NCI-H2029 treated with DMSO at 0.1 percent for 48 hours (cell line): ENCODE measurements around the gene ARFRP1.

Experiments used
- DNase-seq: peaks from one replicate; lab custom pipeline; 2025; lab: John Stamatoyannopoulos, UW

ARFRP1 gene

GRCh38 chr20:63702036-63702665 lies 5.6 kb downstream of the ARFRP1 start:
- no peak for DNase-seq

GRCh38 chr20:63701329-63702035 lies 6.3 kb downstream of the ARFRP1 start:
- no peak for DNase-seq

- no peak for DNase-seq
These were observed 6.8 kb downstream of the ARFRP1 start for GRCh38 chr20:63701051-63701328.

DNA sequence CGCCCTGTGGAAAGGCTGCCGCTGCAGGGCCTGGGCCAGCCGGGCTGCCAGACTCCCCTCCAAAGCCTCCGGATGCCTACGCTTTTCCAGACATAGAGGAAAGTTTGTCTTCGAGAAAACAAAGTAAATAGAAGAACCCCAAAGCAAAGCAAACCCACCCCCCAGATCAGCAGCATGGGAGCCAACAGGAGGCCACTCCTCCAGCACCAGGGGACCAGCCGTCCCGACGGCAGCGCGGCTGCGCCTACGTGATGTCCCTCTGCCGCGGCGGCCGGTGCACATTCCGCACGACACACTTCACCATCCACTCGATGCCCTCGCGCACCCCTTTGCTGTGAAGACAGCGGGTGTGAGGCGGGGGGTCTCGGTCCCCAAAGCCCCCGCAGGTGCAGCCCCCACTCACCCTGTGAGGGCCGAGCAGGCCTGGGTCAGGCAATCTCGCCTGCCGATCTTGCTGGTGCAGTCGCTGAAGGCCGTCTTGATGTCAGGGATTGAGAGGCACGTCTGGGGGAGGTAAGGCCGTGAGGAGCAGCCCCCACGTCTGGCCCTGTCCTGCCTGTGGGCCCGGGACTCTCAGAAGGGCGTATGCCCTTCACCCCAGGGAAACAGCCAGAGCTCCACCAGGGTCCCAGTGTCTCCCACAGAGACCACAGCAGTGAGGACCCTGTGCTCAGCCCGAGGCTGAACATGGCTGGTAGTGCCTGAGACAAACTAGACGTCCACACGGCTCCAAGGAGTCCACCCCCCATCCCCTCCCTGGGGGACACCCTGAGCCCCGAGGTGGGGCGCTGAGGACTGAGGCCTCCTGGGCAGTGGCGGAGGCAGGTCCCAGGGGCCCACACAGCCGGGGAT lies 7.4 kb downstream of the ARFRP1 start:
- DNase-seq, result no peak

- DNase-seq, result no peak
These were observed 8.1 kb downstream of the ARFRP1 start for GRCh38 chr20:63699466-63700198.

DNA sequence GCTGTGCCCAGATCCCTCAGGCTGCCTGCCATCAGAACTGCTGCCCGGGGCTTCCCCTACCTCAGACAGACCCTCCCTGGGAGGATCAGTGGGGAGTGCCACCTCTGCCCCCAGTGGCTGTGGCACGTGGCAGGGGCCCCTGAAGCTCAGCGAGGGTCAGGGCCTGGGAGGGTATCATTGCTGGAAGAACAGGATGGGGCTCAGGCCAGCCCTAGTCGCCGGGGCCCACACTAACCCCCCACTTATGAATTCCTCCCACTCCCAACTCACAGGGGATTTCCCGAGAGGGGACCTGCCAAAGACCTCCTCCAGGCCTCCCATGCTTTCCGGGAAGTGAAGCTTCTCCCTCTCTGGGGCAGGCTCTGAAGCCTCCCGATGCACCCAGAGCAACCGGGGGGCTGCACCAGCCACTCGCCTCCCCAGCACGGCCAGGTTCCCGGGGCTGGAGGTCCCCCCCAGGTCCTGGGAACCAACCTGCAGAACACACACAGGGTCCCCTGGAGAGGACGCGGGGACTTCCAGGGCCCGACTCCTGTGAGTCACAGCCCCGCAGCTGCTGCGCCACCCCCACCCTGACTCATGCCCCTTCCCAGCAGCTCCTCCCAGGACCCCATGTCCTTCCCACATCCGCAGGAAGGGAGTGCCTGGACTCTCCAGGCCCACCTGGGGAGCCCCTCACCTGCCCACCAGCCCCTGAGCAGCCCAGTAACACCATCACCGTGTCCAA lies 8.9 kb downstream of the ARFRP1 start:
- DNase-seq, result no peak

GRCh38 chr20:63697868-63698545 lies 9.8 kb downstream of the ARFRP1 start:
- DNase-seq, result no peak

- DNase-seq, result no peak
These were observed 10.4 kb downstream of the ARFRP1 start for GRCh38 chr20:63697357-63697867.

DNA sequence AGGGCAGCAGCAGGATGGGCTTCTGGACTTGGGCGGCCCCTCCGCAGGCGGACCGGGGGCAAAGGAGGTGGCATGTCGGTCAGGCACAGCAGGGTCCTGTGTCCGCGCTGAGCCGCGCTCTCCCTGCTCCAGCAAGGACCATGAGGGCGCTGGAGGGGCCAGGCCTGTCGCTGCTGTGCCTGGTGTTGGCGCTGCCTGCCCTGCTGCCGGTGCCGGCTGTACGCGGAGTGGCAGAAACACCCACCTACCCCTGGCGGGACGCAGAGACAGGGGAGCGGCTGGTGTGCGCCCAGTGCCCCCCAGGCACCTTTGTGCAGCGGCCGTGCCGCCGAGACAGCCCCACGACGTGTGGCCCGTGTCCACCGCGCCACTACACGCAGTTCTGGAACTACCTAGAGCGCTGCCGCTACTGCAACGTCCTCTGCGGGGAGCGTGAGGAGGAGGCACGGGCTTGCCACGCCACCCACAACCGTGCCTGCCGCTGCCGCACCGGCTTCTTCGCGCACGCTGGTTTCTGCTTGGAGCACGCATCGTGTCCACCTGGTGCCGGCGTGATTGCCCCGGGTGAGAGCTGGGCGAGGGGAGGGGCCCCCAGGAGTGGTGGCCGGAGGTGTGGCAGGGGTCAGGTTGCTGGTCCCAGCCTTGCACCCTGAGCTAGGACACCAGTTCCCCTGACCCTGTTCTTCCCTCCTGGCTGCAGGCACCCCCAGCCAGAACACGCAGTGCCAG lies 11.0 kb downstream of the ARFRP1 start, which contains the start of gene TNFRSF6B:
TSS of gene TNFRSF6B (plus strand) at position 25 of the 729 bp plus-strand sequence. CDS start at position 141, 116 bp downstream.
- DNase-seq, result no peak

- DNase-seq, result no peak
These were observed 11.5 kb downstream of the ARFRP1 start for GRCh38 chr20:63696306-63696627.

- no peak for DNase-seq
These were observed 12.1 kb downstream of the ARFRP1 start for GRCh38 chr20:63695424-63696305.

- DNase-seq, result no peak
These were observed 13.0 kb downstream of the ARFRP1 start for GRCh38 chr20:63694584-63695423.

- no peak for DNase-seq
These were observed 13.8 kb downstream of the ARFRP1 start for GRCh38 chr20:63693733-63694583.

DNA sequence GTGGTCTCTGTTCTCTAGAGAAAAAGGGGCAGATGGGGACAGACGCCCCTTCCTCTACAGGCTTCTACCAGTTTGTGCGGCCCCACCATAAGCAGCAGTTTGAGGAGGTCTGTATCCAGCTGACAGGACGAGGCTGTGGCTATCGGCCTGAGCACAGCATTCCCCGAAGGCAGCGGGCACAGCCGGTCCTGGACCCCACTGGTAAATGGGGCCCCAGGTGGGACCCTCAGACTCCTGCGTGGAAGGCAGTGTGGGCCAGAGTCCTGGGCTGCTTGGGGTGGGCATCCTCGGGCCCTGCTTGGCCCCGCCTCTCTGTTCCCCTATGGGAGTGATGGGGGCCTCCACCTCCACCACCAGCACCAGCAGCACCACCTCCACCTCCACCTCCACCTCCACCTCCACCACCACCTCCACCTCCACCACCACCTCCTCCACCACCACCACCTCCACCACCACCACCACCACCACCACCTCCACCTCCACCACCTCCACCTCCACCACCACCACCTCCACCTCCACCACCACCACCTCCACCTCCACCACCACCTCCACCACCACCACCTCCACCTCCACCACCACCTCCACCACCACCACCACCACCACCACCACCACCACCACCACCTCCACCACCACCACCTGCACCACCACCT lies 14.6 kb downstream of the ARFRP1 start:
- DNase-seq, result no peak

- DNase-seq, result no peak
These were observed 15.2 kb downstream of the ARFRP1 start for GRCh38 chr20:63692436-63693082.

- DNase-seq, result no peak
These were observed 15.9 kb downstream of the ARFRP1 start for GRCh38 chr20:63691711-63692435.
